CD8-positive, alpha-beta memory T cell (primary cell): Measurements from ENCODE around the gene TTC38. TPM values are rescaled to one million over a fixed set of nuclear protein-coding genes. Genes with fewer than 3 reads are reported as not detected.

Experiments used
- CTCF ChIA-PET: fragments of 350-600 bp; sonication (Branson Sonifier 250); formaldehyde crosslinking; loops from one replicate; lab custom pipeline; 2021; ENCODE audit warnings: antibody characterized with exemption; lab: Charles Lee
- POLR2A ChIA-PET: fragments of 350-600 bp; sonication (Branson Sonifier 250); formaldehyde crosslinking; loops from one replicate; lab custom pipeline; 2021; ENCODE audit warnings: antibody characterized with exemption; lab: Charles Lee
- DNase-seq, 5 donors: peaks; one replicate each; pipeline versions ENCODE4 v3.0.0 to v3.0.0-alpha.2; 2020 to 2022; ENCODE audit warnings: mixed read lengths in 1 of 5
- H3K27ac ChIP-seq: one replicate; pipeline ENCODE4 v1.7.0; 2013; ENCODE audit warnings: low read depth, mild to moderate bottlenecking, low read length, moderate library complexity
- H3K27me3 ChIP-seq: 2 replicates; pipeline ENCODE4 v1.7.0; 2013; ENCODE audit warnings: low read length, mild to moderate bottlenecking; ENCODE audit not compliant: insufficient read depth, poor library complexity, severe bottlenecking
- H3K36me3 ChIP-seq: 2 replicates; pipeline ENCODE4 v1.7.0; 2013; ENCODE audit warnings: mild to moderate bottlenecking, low read length, moderate library complexity; ENCODE audit not compliant: insufficient read depth
- H3K4me1 ChIP-seq: 2 replicates; pipeline ENCODE4 v1.7.0; 2013; ENCODE audit warnings: mild to moderate bottlenecking, low read length, moderate library complexity; ENCODE audit not compliant: insufficient read depth
- H3K4me3 ChIP-seq: 2 replicates; pipeline ENCODE4 v1.7.0; 2013; ENCODE audit warnings: mild to moderate bottlenecking, low read length
- H3K9me3 ChIP-seq: 2 replicates; pipeline ENCODE4 v1.7.0; 2013; ENCODE audit warnings: mild to moderate bottlenecking, low read length
- H3K27ac Mint-ChIP-seq, 8 donors: one replicate each; pipeline ENCODE4 v1.8.0; 2020 to 2021; ENCODE audit warnings: mixed read lengths in 8 of 8, mild to moderate bottlenecking in 6 of 8, inconsistent platforms in 3 of 8, moderate library complexity in 3 of 8
- H3K27me3 Mint-ChIP-seq, 2 donors: one replicate each; pipeline ENCODE4 v1.8.0; 2020 to 2021; ENCODE audit warnings: mixed read lengths in 2 of 2, mild to moderate bottlenecking in 1 of 2, moderate library complexity in 1 of 2
- H3K36me3 Mint-ChIP-seq, 3 donors: one replicate each; pipeline ENCODE4 v1.8.0; 2020 to 2021; ENCODE audit warnings: mixed read lengths in 3 of 3, inconsistent platforms in 1 of 3, mild to moderate bottlenecking in 1 of 3
- H3K4me1 Mint-ChIP-seq, 3 donors: one replicate each; pipeline ENCODE4 v1.8.0; 2020 to 2021; ENCODE audit warnings: mixed read lengths in 3 of 3, inconsistent platforms in 1 of 3, mild to moderate bottlenecking in 1 of 3
- H3K4me3 Mint-ChIP-seq, 7 donors: one replicate each; pipeline ENCODE4 v1.8.0; 2020 to 2021; ENCODE audit warnings: mixed read lengths in 7 of 7, mild to moderate bottlenecking in 6 of 7, moderate library complexity in 4 of 7, inconsistent platforms in 2 of 7
- H3K9me3 Mint-ChIP-seq, 5 donors: one replicate each; pipeline ENCODE4 v1.8.0; 2020 to 2022; ENCODE audit warnings: mixed read lengths in 5 of 5, mild to moderate bottlenecking in 3 of 5, moderate library complexity in 2 of 5, inconsistent platforms in 1 of 5
- polyA plus RNA-seq: library from polyadenylated mRNA; unstranded; fragments of 300-500 nt; fragmentation: Illumina TruSeq; gene quantifications from one replicate; pipeline ENCODE4 v1.2.3, GENCODE V29; 2021
- total RNA-seq, 2 experiments: library from RNA; stranded (reverse); gene quantifications; one replicate each; pipeline ENCODE4 v1.2.3, GENCODE V29; 2021

The TTC38 gene
- total and polyA plus RNA-seq, 3 experiments from 2014 or later = 15.6 to 20.0 (median 17.4) TPM

DNA sequence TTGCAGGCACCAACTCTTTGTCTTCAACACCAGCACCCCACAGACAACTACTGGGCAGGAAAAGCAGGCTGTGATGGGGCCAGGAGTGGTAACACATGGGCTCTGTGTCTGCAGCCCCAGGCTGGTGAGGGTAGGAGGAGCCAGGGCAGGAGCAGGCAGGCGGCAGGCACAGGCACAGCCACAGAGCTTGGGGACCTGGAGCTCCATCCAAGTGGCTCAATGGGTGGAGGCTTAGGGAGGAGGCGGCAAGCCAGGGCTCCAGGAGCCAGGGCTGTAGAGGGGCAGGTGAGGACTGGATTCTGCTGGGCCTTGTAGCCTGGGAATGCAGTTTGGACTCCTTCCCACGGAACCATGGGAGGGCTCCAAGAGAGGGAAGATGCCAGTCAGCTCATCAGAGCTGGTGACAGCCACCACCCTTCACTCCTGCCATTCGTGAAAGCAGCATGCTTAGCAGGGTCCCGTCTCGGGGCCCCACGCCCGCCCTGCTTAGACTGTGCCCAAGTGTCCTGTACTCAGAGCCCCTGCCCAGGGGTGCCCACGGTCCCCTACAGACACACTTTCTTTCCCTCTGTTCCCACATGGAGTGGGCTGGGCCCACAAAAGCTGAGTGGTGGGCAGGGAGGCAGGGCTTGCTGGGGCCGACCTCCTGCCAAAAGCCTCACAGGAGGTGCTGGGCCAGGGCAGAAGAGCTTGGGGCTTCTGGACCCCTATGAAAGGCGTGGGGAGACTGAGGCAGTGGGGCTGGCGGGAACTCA is 12.4 kb downstream of the TTC38 start:
- Histone ChIP-seq H3K9me3 (no peaks in the 10 kb centered on the region), H3K27ac (peak overlapping the region; percentile 46), H3K4me1 (peaks cover 32% of the 10 kb centered on the region), H3K4me3 (no peak overlapping the region), H3K27me3 (no peaks in the 10 kb centered on the region), H3K36me3 (peaks cover 13% of the 10 kb centered on the region)
- ChIA-PET POLR2A (interaction anchor here (1.3 to 1.4 kb wide), 2 partner anchors 16 to 30 kb away, joined by 5 read pairs; partner anchors contain the start of genes CDPF1 and GTSE1), CTCF (interaction anchor here (0.8 to 1.3 kb wide), 4 partner anchors 16 to 274 kb away, joined by 3 to 5 read pairs (median 4); partner anchors contain the start of gene GTSE1)
- H3K27ac Mint-ChIP-seq = peak overlapping the region; percentile 86 to 99 (median 93)
- peaks cover 14 to 59% (median 15%) of the 10 kb centered on the region in 3 donors for H3K36me3 Mint-ChIP-seq
- H3K9me3 Mint-ChIP-seq = no peaks in the 10 kb centered on the region
- H3K4me3 Mint-ChIP-seq = peak overlapping the region in 6 of 7 donors; percentile 37 to 88 (median 60)
- no peak for DNase-seq
- H3K27me3 Mint-ChIP-seq = peaks cover 0 to 2% of the 10 kb centered on the region in 2 donors
- peaks cover 40 to 54% (median 46%) of the 10 kb centered on the region in 3 donors for H3K4me1 Mint-ChIP-seq

GRCh38 chr22:46280999-46281623 is 13.3 kb downstream of the TTC38 start:
- Mint-ChIP-seq H3K27me3 (no peaks in the 10 kb centered on the region), H3K4me1 (peaks cover 36 to 46% (median 39%) of the 10 kb centered on the region in 3 donors), H3K9me3 (no peaks in the 10 kb centered on the region), H3K4me3 (peak overlapping the region; percentile 17 to 88 (median 58)), H3K27ac (peak overlapping the region; percentile 86 to 99 (median 93)), H3K36me3 (peaks cover 8 to 56% (median 9%) of the 10 kb centered on the region in 3 donors)
- no peaks in the 10 kb centered on the region for H3K27me3 ChIP-seq
- peaks cover 32% of the 10 kb centered on the region for H3K4me1 ChIP-seq
- DNase-seq = peak in 4 of 5 donors; percentile 44 to 66 (median 56)
- no peak overlapping the region for H3K4me3 ChIP-seq
- ChIA-PET POLR2A (interaction anchor here (1.3 to 1.4 kb wide), 2 partner anchors 15 to 31 kb away, joined by 5 read pairs; partner anchors contain the start of genes CDPF1 and GTSE1), CTCF (interaction anchor here (0.9 to 1.3 kb wide), 4 partner anchors 15 to 275 kb away, joined by 3 to 5 read pairs (median 4); partner anchors contain the start of gene GTSE1)
- no peaks in the 10 kb centered on the region for H3K9me3 ChIP-seq
- H3K36me3 ChIP-seq = peaks cover 6% of the 10 kb centered on the region
- H3K27ac ChIP-seq = peak overlapping the region; percentile 46

GRCh38 chr22:46281866-46282678 is 14.3 kb downstream of the TTC38 start:
- Mint-ChIP-seq H3K27me3 (no peaks in the 10 kb centered on the region), H3K27ac (peak overlapping the region in 6 of 8 donors; percentile 58 to 99 (median 90)), H3K36me3 (peaks cover 5 to 55% (median 10%) of the 10 kb centered on the region in 3 donors), H3K4me3 (peak overlapping the region in 5 of 7 donors; percentile 9 to 88 (median 20)), H3K4me1 (peaks cover 32 to 41% (median 32%) of the 10 kb centered on the region in 3 donors), H3K9me3 (no peaks in the 10 kb centered on the region)
- DNase-seq = no peak
- H3K4me1 ChIP-seq = peaks cover 32% of the 10 kb centered on the region
- no peaks in the 10 kb centered on the region for H3K9me3 ChIP-seq
- no peaks in the 10 kb centered on the region for H3K27me3 ChIP-seq
- H3K27ac ChIP-seq = no peak overlapping the region
- POLR2A ChIA-PET = interaction anchor here (1.3 kb wide), 1 partner anchor 32 kb away, joined by 5 read pairs; the partner anchor contains the start of gene CDPF1
- H3K36me3 ChIP-seq = peaks cover 4% of the 10 kb centered on the region
- CTCF ChIA-PET = interaction anchor here (1.3 kb wide), 1 partner anchor 14 kb away, joined by 4 read pairs; the partner anchor contains the start of gene GTSE1
- no peak overlapping the region for H3K4me3 ChIP-seq

GRCh38 chr22:46286006-46286405 is 18.2 kb downstream of the TTC38 start:
- Mint-ChIP-seq H3K4me3 (peak overlapping the region in 2 of 7 donors; percentile 12 to 50), H3K27me3 (no peaks in the 10 kb centered on the region), H3K36me3 (peaks cover 5 to 32% (median 16%) of the 10 kb centered on the region in 3 donors), H3K27ac (peak overlapping the region in 4 of 8 donors; percentile 22 to 57 (median 26)), H3K9me3 (no peaks in the 10 kb centered on the region), H3K4me1 (peaks cover 34 to 46% (median 34%) of the 10 kb centered on the region in 3 donors)
- H3K4me1 ChIP-seq = peaks cover 36% of the 10 kb centered on the region
- H3K4me3 ChIP-seq = no peak overlapping the region
- POLR2A ChIA-PET = no interaction called here
- no peak for DNase-seq
- CTCF ChIA-PET = interaction anchor here (0.9 kb wide), 1 partner anchor 280 kb away, joined by 3 read pairs; no protein-coding TSS in a partner anchor
- H3K27me3 ChIP-seq = no peaks in the 10 kb centered on the region
- H3K9me3 ChIP-seq = no peaks in the 10 kb centered on the region
- no peaks in the 10 kb centered on the region for H3K36me3 ChIP-seq
- no peak overlapping the region for H3K27ac ChIP-seq

DNA sequence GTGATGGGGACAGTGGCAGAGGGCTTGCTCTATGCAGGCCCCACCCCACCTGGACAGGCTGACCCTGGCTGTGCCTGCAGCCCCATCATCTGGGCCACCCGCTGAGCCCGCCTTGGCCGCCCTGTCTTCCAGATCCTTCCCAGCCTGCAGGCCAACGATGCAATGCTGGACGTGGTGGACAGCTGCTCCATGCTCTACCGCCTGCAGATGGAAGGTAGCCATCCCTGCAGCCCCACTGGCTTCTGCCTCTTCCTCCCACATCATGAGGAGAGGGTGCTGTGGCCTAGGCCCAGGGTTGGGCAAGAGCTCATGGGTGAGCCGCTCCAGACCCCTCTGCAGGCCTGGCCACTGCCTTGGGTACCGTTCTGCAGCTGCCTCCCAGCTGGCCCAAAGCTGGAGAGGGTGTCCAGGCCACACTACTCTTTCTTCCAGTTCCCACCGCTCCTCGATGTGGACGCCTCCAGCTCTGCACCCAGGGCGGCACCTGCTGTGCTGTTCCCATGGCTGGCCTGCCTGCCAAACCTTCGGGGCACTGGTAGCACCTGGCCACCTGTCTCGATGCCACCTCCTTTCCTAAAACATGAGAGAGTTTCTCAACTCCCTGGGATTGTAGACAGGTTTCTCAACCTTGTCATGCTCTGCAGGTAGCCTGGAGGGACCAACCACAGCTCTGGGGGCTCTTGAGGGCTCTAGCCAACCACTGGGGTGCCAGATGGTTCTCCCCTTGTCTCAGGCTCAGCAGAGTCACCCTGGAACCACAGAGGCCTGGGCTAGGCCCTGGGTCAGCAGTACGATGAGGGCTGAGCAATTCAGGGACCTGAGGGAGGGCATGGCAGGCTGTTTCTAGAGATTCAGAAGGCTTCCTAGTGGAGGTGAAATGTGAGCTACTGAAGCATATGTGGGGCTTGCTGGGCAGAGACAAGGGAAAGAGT is 19.4 kb downstream of the TTC38 start:
- H3K27me3 Mint-ChIP-seq = no peaks in the 10 kb centered on the region
- peak overlapping the region; percentile 54 for H3K27ac ChIP-seq
- no peaks in the 10 kb centered on the region for H3K27me3 ChIP-seq
- H3K4me1 ChIP-seq = peaks cover 24% of the 10 kb centered on the region
- no peak overlapping the region for H3K4me3 ChIP-seq
- no peaks in the 10 kb centered on the region for H3K9me3 ChIP-seq
- peaks cover 0 to under 1% (median 0%) of the 10 kb centered on the region in 5 donors for H3K9me3 Mint-ChIP-seq
- H3K4me1 Mint-ChIP-seq = peaks cover 22 to 34% (median 23%) of the 10 kb centered on the region in 3 donors
- peak overlapping the region; percentile 46 to 84 (median 74) for H3K4me3 Mint-ChIP-seq
- no peak for DNase-seq
- peak overlapping the region; percentile 79 to 97 (median 90) for H3K27ac Mint-ChIP-seq
- H3K36me3 ChIP-seq = no peaks in the 10 kb centered on the region
- CTCF ChIA-PET = interaction anchor here (0.9 to 1.5 kb wide), 2 partner anchors 10 to 281 kb away, joined by 3 to 4 read pairs; no protein-coding TSS in a partner anchor
- H3K36me3 Mint-ChIP-seq = peaks cover 6 to 26% (median 16%) of the 10 kb centered on the region in 3 donors
- POLR2A ChIA-PET = no interaction called here

GRCh38 chr22:46287873-46288751 is 20.3 kb downstream of the TTC38 start:
- peak overlapping the region; percentile 54 for H3K27ac ChIP-seq
- Mint-ChIP-seq H3K9me3 (peaks cover 0 to 3% (median 2%) of the 10 kb centered on the region in 5 donors), H3K4me3 (peak overlapping the region; percentile 46 to 84 (median 74)), H3K27ac (peak overlapping the region; percentile 79 to 97 (median 90)), H3K4me1 (peaks cover 22 to 36% (median 23%) of the 10 kb centered on the region in 3 donors), H3K27me3 (no peaks in the 10 kb centered on the region), H3K36me3 (peaks cover 7 to 32% (median 16%) of the 10 kb centered on the region in 3 donors)
- CTCF ChIA-PET = interaction anchor here (1.5 kb wide), 1 partner anchor 11 kb away, joined by 4 read pairs; no protein-coding TSS in a partner anchor
- no peaks in the 10 kb centered on the region for H3K36me3 ChIP-seq
- peak in 3 of 5 donors; percentile 20 to 60 (median 32) for DNase-seq
- POLR2A ChIA-PET = interaction anchor here (1.2 kb wide), 1 partner anchor 251 kb away, joined by 3 read pairs; no protein-coding TSS in a partner anchor
- no peaks in the 10 kb centered on the region for H3K27me3 ChIP-seq
- no peaks in the 10 kb centered on the region for H3K9me3 ChIP-seq
- H3K4me1 ChIP-seq = peaks cover 22% of the 10 kb centered on the region
- H3K4me3 ChIP-seq = no peak overlapping the region
